HT1080 (cell line): Measurements from ENCODE around the gene TTC24. TPM values are rescaled to one million over a fixed set of nuclear protein-coding genes. Genes with fewer than 3 reads are reported as not detected.
"Not testable (repeated sequence)": the region's sequence is repeated elsewhere in the genome, so short reads cannot be mapped to it uniquely, and the experiment has no call there.

ENCODE experiments used
- DNase-seq: peaks from one replicate; pipeline ENCODE4 v3.0.0-alpha.2; 2015; ENCODE audit warnings: low read depth
- polyA plus RNA-seq, 2 experiments: library from polyadenylated mRNA; depleted of rRNA; stranded (reverse); fragments of >200 nt; gene quantifications; 2 replicates each; pipeline ENCODE4 v1.2.3, GENCODE V29; 2015
- total RNA-seq: library from RNA; depleted of rRNA; stranded (reverse); fragments of >200 nt; shearing (Covaris generic); gene quantifications from 2 replicates; pipeline ENCODE4 v1.2.3, GENCODE V29; 2014; rRNA removed

Gene TTC24
- total RNA-seq, result not detected in 2 replicates
- not detected in 2 replicates for polyA plus RNA-seq (2015; cell fraction: cytosol; rRNA removed)
- not detected in 2 replicates for polyA plus RNA-seq (2015; cell fraction: nucleus; rRNA removed)

- DNase-seq, result no peak
Measured at GRCh38 chr1:156579472-156579871, at the start of gene TTC24. TTC24 (plus strand) TSS chr1:156579723; CDS start chr1:156581365, 1,642 bp downstream.

GRCh38 chr1:156530006-156530405, 49.5 kb upstream of the TTC24 start:
- no peak for DNase-seq

DNA sequence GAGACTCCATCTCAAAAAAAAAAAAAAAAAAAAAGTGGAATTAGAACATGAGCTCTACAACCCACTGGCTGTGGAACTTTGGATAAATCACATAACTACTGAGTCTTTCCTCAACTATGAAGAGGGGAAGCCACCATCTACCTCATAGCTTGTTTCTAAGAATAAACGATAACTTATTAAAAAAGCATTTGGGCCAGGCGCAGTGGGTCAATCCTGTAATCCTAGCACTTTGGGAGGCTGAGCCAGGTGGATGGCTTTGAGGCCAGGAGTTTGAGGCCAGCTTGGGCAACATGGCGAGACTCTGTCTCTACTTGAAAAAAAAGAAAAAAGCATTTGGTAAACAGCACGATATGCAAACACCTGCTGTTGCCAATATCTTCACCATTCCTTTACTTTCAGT, 47.1 kb upstream of the TTC24 start:
- DNase-seq, result no peak

GRCh38 chr1:156533568-156534220, 45.8 kb upstream of the TTC24 start:
- no peak for DNase-seq

GRCh38 chr1:156534424-156535060, 45.0 kb upstream of the TTC24 start:
- DNase-seq, result no peak

DNA sequence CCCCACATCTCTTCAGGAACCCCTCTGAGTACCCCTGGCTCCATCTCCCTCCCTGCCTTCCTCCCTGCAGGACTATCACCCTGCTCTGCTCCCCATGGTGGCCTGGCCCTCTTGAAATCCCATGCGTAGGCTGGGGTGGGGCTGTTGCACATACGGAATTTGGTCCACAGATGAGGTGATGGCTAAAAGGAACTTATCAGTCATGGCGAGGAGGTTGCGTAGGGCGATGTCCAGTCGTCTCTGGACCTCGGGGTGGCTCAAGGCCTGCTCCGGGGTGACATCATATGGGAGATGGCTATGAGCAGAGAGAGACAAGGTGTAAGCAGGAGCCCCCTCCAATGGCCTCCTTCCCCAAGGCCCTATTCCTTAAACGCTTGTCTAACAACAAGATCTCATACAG, 42.5 kb upstream of the TTC24 start:
- no peak for DNase-seq

DNA sequence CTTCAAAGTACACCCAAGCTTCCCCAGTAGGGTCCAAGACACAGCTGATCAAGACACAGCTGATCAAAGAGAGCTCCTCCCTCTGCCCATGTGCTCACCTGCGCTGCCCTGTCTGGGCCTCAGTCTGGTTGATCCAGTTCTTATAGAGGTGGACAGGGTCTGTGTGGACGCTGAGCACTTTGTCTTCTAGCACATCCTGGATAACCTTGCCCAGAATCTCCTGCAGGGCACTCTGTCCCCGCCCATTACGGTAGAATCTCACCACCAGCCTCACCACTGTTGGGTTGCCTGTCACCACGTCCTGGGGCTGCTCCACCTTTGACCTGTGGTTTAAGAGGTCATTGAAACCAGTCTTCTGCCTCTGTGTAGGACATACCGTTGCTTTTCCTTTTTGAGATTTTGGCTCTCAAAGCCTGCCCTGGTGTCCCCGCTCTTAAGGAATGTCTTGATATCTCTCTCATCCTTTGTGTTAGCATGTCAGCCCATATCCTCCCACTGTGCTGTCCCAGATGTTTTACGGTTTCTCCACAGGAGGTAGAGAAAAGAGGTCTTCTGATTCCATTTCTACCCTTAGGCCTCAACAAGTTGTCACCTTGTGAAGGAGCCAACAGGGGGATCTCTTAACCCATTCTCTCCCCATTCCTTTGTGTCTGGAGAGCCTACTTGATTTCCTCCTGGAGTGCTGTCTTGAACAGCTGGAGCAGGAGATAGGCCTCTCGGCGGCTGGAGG, 40.6 kb upstream of the TTC24 start:
- DNase-seq, result no peak

GRCh38 chr1:156539818-156540355, 39.6 kb upstream of the TTC24 start:
- no peak for DNase-seq

DNA sequence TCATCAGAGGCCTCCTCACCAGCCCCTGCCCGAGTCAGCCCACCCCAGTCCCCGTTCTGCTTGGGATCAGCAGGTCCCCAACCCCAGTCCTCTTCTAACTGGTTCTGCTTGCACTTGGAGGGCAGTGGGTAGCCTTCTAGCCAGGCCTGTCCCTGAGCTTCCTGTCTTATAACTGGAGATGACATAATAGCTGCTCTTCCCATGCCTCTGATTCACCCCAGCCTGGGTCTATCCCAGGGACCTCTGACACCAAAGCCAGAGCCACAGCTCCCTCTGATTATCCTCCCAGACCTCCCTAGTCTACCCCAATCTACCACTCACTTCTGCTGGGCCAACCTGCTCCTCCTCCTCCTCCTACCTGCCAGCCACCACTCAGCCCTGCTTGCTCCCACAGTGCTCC, 38.6 kb upstream of the TTC24 start:
- DNase-seq, result no peak

GRCh38 chr1:156543066-156543465, 36.5 kb upstream of the TTC24 start:
- DNase-seq, result no peak

GRCh38 chr1:156544592-156545102, 34.9 kb upstream of the TTC24 start:
- no peak for DNase-seq

- DNase-seq, result no peak
Measured at GRCh38 chr1:156546267-156546666, 33.3 kb upstream of the TTC24 start.

GRCh38 chr1:156547434-156547833, 32.1 kb upstream of the TTC24 start:
- DNase-seq, result no peak

DNA sequence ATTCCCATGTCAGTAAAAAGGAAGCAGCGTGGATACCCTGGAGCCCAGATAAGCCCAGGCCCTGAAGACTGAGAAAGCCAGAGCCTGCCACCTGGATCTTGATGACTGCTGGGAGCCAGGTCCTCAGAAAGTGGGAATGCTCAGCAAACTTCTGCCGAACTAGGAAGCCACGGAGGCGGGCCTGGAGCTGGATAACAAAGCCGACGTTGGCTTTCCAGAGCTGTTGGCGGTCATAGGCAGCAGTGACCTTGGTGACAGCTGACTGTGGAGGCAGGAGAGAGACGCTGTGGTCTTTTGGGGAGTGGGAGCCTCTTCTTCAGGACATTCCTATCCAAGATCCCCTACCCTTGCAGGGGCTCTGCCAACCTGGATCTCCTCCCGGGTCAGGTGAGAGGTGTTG, 31.5 kb upstream of the TTC24 start:
- no peak for DNase-seq

- no peak for DNase-seq
Measured at GRCh38 chr1:156549390-156549789, 30.1 kb upstream of the TTC24 start.

- no peak for DNase-seq
Measured at GRCh38 chr1:156549831-156550230, 29.7 kb upstream of the TTC24 start.

- no peak for DNase-seq
Measured at GRCh38 chr1:156550346-156550745, 29.2 kb upstream of the TTC24 start.

DNA sequence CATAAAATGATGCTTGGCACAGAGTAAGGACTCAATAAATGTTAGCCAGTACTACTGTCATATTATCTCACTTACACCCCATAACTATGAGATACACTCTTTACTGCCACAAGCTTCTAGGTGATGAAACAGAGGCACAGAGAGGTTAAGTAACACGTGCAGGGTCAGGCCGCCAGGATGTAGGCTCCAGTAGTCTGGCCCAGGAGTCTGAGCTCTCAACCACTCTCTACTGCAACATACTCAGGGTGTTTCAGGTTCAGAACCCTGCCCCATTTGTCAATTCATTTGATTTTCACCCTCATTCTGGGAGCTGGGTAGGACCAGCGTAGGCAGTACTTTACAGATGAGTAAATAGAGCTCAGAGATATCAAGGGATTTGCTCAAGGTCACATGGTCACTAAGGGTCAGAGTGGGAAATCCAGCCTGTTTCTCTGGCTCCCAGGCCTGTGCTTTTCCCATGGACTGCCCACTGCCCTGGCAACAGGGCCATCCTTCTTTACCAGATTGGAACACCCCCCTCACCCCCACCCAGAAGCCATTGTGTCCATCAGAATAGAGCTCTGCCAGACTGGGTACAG, 28.4 kb upstream of the TTC24 start:
- DNase-seq, result no peak

GRCh38 chr1:156551869-156552268, 27.7 kb upstream of the TTC24 start:
- peak; percentile 88 for DNase-seq

GRCh38 chr1:156552518-156552917, 27.0 kb upstream of the TTC24 start:
- no peak for DNase-seq

- not testable (repeated sequence) for DNase-seq
Measured at GRCh38 chr1:156552937-156553336, 26.6 kb upstream of the TTC24 start.
